ENCODE measurements around the gene JMY. TPM values are rescaled to one million over a fixed set of nuclear protein-coding genes. Genes with fewer than 3 reads are reported as not detected.

The JMY gene
- total and polyA plus RNA-seq, 2 experiments from 2014 or later: 2.0 to 11.7 TPM

DNA sequence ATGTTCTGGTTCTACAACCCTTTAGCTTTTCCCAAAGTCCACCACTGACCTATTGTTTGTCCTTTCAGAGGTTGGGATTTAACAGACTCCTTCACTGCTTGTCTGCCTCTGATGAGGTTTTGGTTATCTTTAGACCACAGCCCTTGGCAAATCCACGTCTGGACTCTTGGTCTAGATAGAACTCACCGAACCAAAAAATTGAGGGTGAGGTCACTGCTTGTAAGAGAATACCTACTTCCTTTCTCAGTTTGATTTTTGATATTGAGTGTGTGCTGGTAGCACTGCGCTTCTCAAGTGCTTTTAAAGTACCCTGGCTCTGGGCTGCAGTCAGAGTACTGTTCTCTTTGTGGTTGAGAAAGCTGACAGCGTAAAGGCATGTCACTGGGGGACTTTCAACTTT lies 61.7 kb downstream of the JMY start:
- TF ChIP-seq, protein P1, sequence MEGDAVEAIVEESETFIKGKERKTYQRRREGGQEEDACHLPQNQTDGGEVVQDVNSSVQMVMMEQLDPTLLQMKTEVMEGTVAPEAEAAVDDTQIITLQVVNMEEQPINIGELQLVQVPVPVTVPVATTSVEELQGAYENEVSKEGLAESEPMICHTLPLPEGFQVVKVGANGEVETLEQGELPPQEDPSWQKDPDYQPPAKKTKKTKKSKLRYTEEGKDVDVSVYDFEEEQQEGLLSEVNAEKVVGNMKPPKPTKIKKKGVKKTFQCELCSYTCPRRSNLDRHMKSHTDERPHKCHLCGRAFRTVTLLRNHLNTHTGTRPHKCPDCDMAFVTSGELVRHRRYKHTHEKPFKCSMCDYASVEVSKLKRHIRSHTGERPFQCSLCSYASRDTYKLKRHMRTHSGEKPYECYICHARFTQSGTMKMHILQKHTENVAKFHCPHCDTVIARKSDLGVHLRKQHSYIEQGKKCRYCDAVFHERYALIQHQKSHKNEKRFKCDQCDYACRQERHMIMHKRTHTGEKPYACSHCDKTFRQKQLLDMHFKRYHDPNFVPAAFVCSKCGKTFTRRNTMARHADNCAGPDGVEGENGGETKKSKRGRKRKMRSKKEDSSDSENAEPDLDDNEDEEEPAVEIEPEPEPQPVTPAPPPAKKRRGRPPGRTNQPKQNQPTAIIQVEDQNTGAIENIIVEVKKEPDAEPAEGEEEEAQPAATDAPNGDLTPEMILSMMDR (IDR thresholded peaks at IDR 0.05; ENCODE audit: poor library complexity): no peak
- no peak for TF ChIP-seq EZH2phosphoT487 (IDR thresholded peaks at IDR 0.05; ENCODE audit: low read depth, severe bottlenecking, unreplicated experiment)
- no peak for TF ChIP-seq EZH2 (IDR thresholded peaks at IDR 0.05; ENCODE audit: borderline replicate concordance)
- Histone ChIP-seq H3K36me3 (replicated peaks; ENCODE audit: insufficient read depth, low read depth) (no peaks in the 10 kb centered on the region), H3K4me1 (ENCODE audit: insufficient read depth) (peaks cover 4% of the 10 kb centered on the region), H3K27me3 (no peaks in the 10 kb centered on the region), H3K9me3 (ENCODE audit: low read depth) (no peaks in the 10 kb centered on the region), H3K4me2 (no peak overlapping the region), H2AFZ (no peak overlapping the region), H3K79me2 (no peaks in the 10 kb centered on the region), H4K20me1 (ENCODE audit: insufficient read depth, poor library complexity, severe bottlenecking) (no peaks in the 10 kb centered on the region), H3K4me3 (no peak overlapping the region), H3K27ac (no peak overlapping the region), H3K9me2 (replicated peaks; ENCODE audit: insufficient read depth) (no peaks in the 10 kb centered on the region)
- WGBS (ENCODE audit: low lambda C conversion rate, missing lambda C conversion rate): 71% methylated on average over 4 of the region's 4 CpGs
- no peak for DNase-seq (ENCODE audit: low spot score)

DNA sequence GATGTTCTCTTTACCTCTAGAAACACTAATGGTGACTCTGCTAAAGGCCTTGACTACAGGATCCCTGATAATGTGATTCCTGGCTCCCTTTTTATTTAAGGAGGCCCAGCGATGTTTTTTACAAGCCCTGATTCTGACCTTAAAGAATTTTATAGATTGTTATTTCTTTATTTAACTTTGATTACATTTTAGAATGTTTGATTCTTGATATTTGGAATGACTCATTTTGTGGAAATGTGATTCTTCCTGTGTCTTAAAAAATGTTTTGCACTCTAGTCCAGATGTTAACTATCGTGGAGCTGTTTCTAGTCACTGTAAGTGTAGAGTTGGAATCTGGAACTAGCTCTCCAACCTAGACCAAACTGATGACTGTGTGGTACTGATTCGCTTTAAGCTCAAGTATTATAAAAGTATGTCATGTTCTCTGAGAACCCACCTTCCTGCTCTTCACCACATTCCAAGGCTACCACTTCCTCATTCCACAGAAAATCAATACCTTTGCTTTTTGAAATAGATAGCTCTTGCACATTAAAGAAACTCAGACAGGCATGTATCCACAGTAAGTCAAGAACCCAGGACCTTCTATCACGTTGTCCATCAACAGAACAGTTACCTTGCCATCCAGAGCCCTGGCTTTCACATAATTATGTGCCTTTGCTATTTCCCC lies 65.2 kb downstream of the JMY start:
- Histone ChIP-seq H2AFZ (no peak overlapping the region), H4K20me1 (ENCODE audit: insufficient read depth, poor library complexity, severe bottlenecking) (no peaks in the 10 kb centered on the region), H3K9me3 (ENCODE audit: low read depth) (no peaks in the 10 kb centered on the region), H3K4me1 (ENCODE audit: insufficient read depth) (peaks cover 4% of the 10 kb centered on the region), H3K27ac (no peak overlapping the region), H3K36me3 (replicated peaks; ENCODE audit: insufficient read depth, low read depth) (no peaks in the 10 kb centered on the region), H3K79me2 (no peaks in the 10 kb centered on the region), H3K4me2 (no peak overlapping the region), H3K27me3 (no peaks in the 10 kb centered on the region), H3K9me2 (replicated peaks; ENCODE audit: insufficient read depth) (no peaks in the 10 kb centered on the region), H3K4me3 (no peak overlapping the region)
- 81% methylated on average over 4 of the region's 4 CpGs for WGBS (ENCODE audit: low lambda C conversion rate, missing lambda C conversion rate)
- no peak for DNase-seq (ENCODE audit: low spot score)
- TF ChIP-seq EZH2phosphoT487 (IDR thresholded peaks at IDR 0.05; ENCODE audit: low read depth, severe bottlenecking, unreplicated experiment) (no peak), EZH2 (IDR thresholded peaks at IDR 0.05; ENCODE audit: borderline replicate concordance) (no peak)
- TF ChIP-seq, protein P1 (IDR thresholded peaks at IDR 0.05; ENCODE audit: poor library complexity): no peak

DNA sequence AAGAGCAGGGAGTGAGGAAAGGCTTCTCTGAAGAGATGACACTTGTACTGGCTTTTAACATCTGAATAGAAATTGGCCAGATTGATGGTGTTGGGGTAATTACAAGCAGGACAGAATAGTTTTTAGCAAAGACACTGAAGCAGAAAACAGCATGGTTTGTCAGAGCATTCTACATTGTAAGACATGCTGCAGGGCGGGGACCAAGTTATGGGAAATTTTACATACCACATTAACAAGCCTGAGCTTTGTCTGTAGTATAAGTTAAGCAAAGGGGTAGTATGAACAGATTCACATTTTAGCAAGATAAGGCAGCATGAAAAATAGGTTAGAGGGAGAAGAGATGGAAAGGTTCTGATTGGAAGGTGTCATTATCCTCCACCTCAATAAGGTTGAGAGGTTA lies 66.5 kb downstream of the JMY start:
- WGBS (ENCODE audit: low lambda C conversion rate, missing lambda C conversion rate): 100% methylated on average over 1 of the region's 1 CpG
- H3K27ac ChIP-seq: no peak overlapping the region

More for the DNA sequence above, 66.5 kb downstream of the JMY start:
- H3K9me2 ChIP-seq (replicated peaks; ENCODE audit: insufficient read depth): no peaks in the 10 kb centered on the region
- H3K79me2 ChIP-seq: no peaks in the 10 kb centered on the region
- no peaks in the 10 kb centered on the region for H3K9me3 ChIP-seq (ENCODE audit: low read depth)
- H3K27me3 ChIP-seq: no peaks in the 10 kb centered on the region
- TF ChIP-seq, protein P1 (IDR thresholded peaks at IDR 0.05; ENCODE audit: poor library complexity): no peak
- TF ChIP-seq EZH2 (IDR thresholded peaks at IDR 0.05; ENCODE audit: borderline replicate concordance): no peak
- no peak for TF ChIP-seq EZH2phosphoT487 (IDR thresholded peaks at IDR 0.05; ENCODE audit: low read depth, severe bottlenecking, unreplicated experiment)
- peaks cover 4% of the 10 kb centered on the region for H3K4me1 ChIP-seq (ENCODE audit: insufficient read depth)
- H3K4me2 ChIP-seq: no peak overlapping the region
- no peaks in the 10 kb centered on the region for H4K20me1 ChIP-seq (ENCODE audit: insufficient read depth, poor library complexity, severe bottlenecking)
- H3K4me3 ChIP-seq: no peak overlapping the region
- H2AFZ ChIP-seq: no peak overlapping the region
- no peak for DNase-seq (ENCODE audit: low spot score)
- H3K36me3 ChIP-seq (replicated peaks; ENCODE audit: insufficient read depth, low read depth): no peaks in the 10 kb centered on the region
